Esophagus muscularis mucosa (tissue), 4 donors: ENCODE results near the gene ARMC2. TPM values are rescaled to one million over a fixed set of nuclear protein-coding genes. Genes with fewer than 3 reads are reported as not detected.

Experiments used
- DNase-seq: peaks from one replicate; pipeline ENCODE4 v3.0.0-alpha.2; 2017; ENCODE audit errors: extremely low spot score
- H3K27ac ChIP-seq, 4 donors: fragments of 200-600 bp; sonication (generic); replicated peaks in 1 of 4; 1 replicate in 3 of 4; 2 replicates in 1 of 4; pipeline ENCODE4 v1.5.1; 2016 to 2019; ENCODE audit warnings: mild to moderate bottlenecking in 1 of 4
- H3K27me3 ChIP-seq, 4 donors: fragments of 200-600 bp; sonication (generic); one replicate each; pipeline versions ENCODE4 v1.5.1 to v1.6.0; 2016 to 2019
- H3K36me3 ChIP-seq, 4 donors: fragments of 200-600 bp; sonication (generic); one replicate each; pipeline ENCODE4 v1.5.1; 2016 to 2019
- H3K4me1 ChIP-seq, 4 donors: fragments of 200-600 bp; sonication (generic); one replicate each; pipeline ENCODE4 v1.5.1; 2016 to 2019
- H3K4me3 ChIP-seq, 4 donors: fragments of 200-600 bp; sonication (generic); 1 replicate in 2 of 4; 2 replicates in 2 of 4; pipeline ENCODE4 v1.5.1; 2016 to 2019; ENCODE audit warnings: mild to moderate bottlenecking in 4 of 4, moderate library complexity in 1 of 4
- H3K9me3 ChIP-seq, 4 donors: fragments of 200-600 bp; sonication (generic); 1 replicate in 3 of 4; 2 replicates in 1 of 4; pipeline ENCODE4 v1.5.1; 2016 to 2019
- CTCF ChIP-seq, 3 experiments: fragments of 200-600 bp in 2 of 3; fragments of 450-650 bp in 1 of 3; sonication (generic) in 2 of 3; IDR thresholded peaks; one replicate each; pipeline ENCODE4 v1.5.1; 2017 to 2019; ENCODE audit warnings: antibody characterized with exemption in 3 of 3, mild to moderate bottlenecking in 2 of 3, moderate library complexity in 1 of 3
- EP300 ChIP-seq: sonication (generic); formaldehyde crosslinking; IDR thresholded peaks from one replicate; pipeline ENCODE4 v1.6.1; 2017; ENCODE audit warnings: antibody characterized with exemption
- POLR2A ChIP-seq: fragments of 450-650 bp; IDR thresholded peaks from one replicate; pipeline ENCODE4 v1.6.1; 2017; ENCODE audit warnings: antibody characterized with exemption, moderate library complexity, mild to moderate bottlenecking, low read depth
- POLR2AphosphoS5 ChIP-seq, 2 donors: sonication (generic); formaldehyde crosslinking; IDR thresholded peaks; one replicate each; pipeline ENCODE4 v1.6.1; 2017; ENCODE audit warnings: antibody characterized with exemption in 2 of 2
- WGBS: methylation state at CpG from one replicate; pipeline ENCODE4 v1.1.5; 2018; 5-methylcytosine and 5-hydroxymethylcytosine counted together
- intact Hi-C: fragments of 100-400 bp; cut with DNase I; formaldehyde crosslinking; loops from one replicate; pipeline ENCODE4 v1.15.1; 2023
- total RNA-seq, 4 donors: library from RNA; depleted of rRNA; stranded (reverse); fragments of >200 nt; gene quantifications; one replicate each; pipeline versions ENCODE4 v1.1.0 to v1.2.1, GENCODE V29; 2016

The ARMC2 gene
- total RNA-seq, result 1 to 10 TPM; 2.1 to 5.1 (median 3.2) TPM

GRCh38 chr6:108848116-108848868, at the start of gene ARMC2:
Gene ARMC2 (plus strand): TSS chr6:108848422. CDS start chr6:108854268, 5,846 bp downstream.
- TF ChIP-seq CTCF (IDR thresholded peaks at IDR 0.05) (peak in 1 of 3 experiments; percentile 19), POLR2AphosphoS5 (IDR thresholded peaks at IDR 0.05) (peak; percentile 87 to 89), POLR2A (peak; percentile 43), EP300 (no peak)
- Histone ChIP-seq H3K9me3 (no peaks in the 10 kb centered on the region), H3K36me3 (no peaks in the 10 kb centered on the region), H3K4me1 (peaks cover 25 to 34% (median 29%) of the 10 kb centered on the region in 4 donors), H3K27me3 (no peaks in the 10 kb centered on the region), H3K4me3 (peak within 1 kb of the TSS; percentile 75 to 91 (median 78)), H3K27ac (peak within 1 kb of the TSS; percentile 80 to 86 (median 82))
- DNase-seq, result peak; percentile 97
- 1% methylated on average over 15 of the region's 61 CpGs for WGBS
- intact Hi-C loops, result loop anchor here (5.0 kb wide), 1 partner anchor 224 kb away; no protein-coding TSS in a partner anchor

- Histone ChIP-seq H3K27ac (no peak overlapping the region), H3K4me1 (peaks cover 0 to 19% (median 6%) of the 10 kb centered on the region in 4 donors)
- intact Hi-C loops, result no loop called here
Observed at GRCh38 chr6:108798670-108799353, 49.4 kb upstream of the ARMC2 start.

GRCh38 chr6:108799354-108799717, 48.9 kb upstream of the ARMC2 start:
- Histone ChIP-seq H3K36me3 (no peaks in the 10 kb centered on the region), H3K4me3 (no peak overlapping the region), H3K27me3 (no peaks in the 10 kb centered on the region), H3K27ac (no peak overlapping the region), H3K4me1 (peaks cover 0 to 19% (median 6%) of the 10 kb centered on the region in 4 donors), H3K9me3 (no peaks in the 10 kb centered on the region)
- DNase-seq, result no peak
- TF ChIP-seq EP300, result no peak
- no peak for TF ChIP-seq POLR2AphosphoS5 (IDR thresholded peaks at IDR 0.05)
- no peak for TF ChIP-seq CTCF (IDR thresholded peaks at IDR 0.05)
- TF ChIP-seq POLR2A, result no peak
- 97% methylated on average over 9 of the region's 9 CpGs for WGBS
- intact Hi-C loops, result no loop called here

More at GRCh38 chr6:108798670-108799353, 49.4 kb upstream of the ARMC2 start:
- Histone ChIP-seq H3K27me3 (no peaks in the 10 kb centered on the region), H3K4me3 (no peak overlapping the region), H3K9me3 (no peaks in the 10 kb centered on the region), H3K36me3 (no peaks in the 10 kb centered on the region)
- no peak for DNase-seq
- WGBS, result 72% methylated on average over 16 of the region's 18 CpGs
- TF ChIP-seq POLR2A (no peak), POLR2AphosphoS5 (IDR thresholded peaks at IDR 0.05) (peak in 1 of 2 donors; percentile 6)

- intact Hi-C loops, result no loop called here
- H3K9me3 ChIP-seq, result no peaks in the 10 kb centered on the region
- DNase-seq, result no peak
Observed at GRCh38 chr6:108799791-108800190, 48.4 kb upstream of the ARMC2 start.

GRCh38 chr6:108800427-108800864, 47.8 kb upstream of the ARMC2 start:
- H3K4me3 ChIP-seq, result no peak overlapping the region
- TF ChIP-seq POLR2AphosphoS5 (IDR thresholded peaks at IDR 0.05) (no peak), EP300 (no peak), CTCF (IDR thresholded peaks at IDR 0.05) (no peak), POLR2A (no peak)
- H3K4me1 ChIP-seq, result peaks cover 0 to 19% (median 6%) of the 10 kb centered on the region in 4 donors
- H3K36me3 ChIP-seq, result no peaks in the 10 kb centered on the region
- no peak for DNase-seq
- intact Hi-C loops, result no loop called here
- WGBS, result 75% methylated on average over 6 of the region's 6 CpGs
- no peaks in the 10 kb centered on the region for H3K27me3 ChIP-seq
- no peaks in the 10 kb centered on the region for H3K9me3 ChIP-seq
- H3K27ac ChIP-seq, result no peak overlapping the region

More at GRCh38 chr6:108799791-108800190, 48.4 kb upstream of the ARMC2 start:
- H3K4me1 ChIP-seq, result peaks cover 0 to 19% (median 6%) of the 10 kb centered on the region in 4 donors
- WGBS, result 100% methylated on average over 1 of the region's 1 CpG
- no peaks in the 10 kb centered on the region for H3K36me3 ChIP-seq
- H3K4me3 ChIP-seq, result no peak overlapping the region
- H3K27me3 ChIP-seq, result no peaks in the 10 kb centered on the region
- no peak overlapping the region for H3K27ac ChIP-seq
- TF ChIP-seq POLR2AphosphoS5 (IDR thresholded peaks at IDR 0.05) (no peak), POLR2A (no peak), EP300 (no peak)
